Endothelial cell of umbilical vein (primary cell): ENCODE measurements around the gene ZP2. TPM values are rescaled to one million over a fixed set of nuclear protein-coding genes. Genes with fewer than 3 reads are reported as not detected.

ENCODE experiments used
- BruUV-seq: library from RNA; stranded (reverse); fragments of 400-500 nt; replicated peaks from 2 replicates; lab custom pipeline; 2021; lab: Mats Ljungman, UMichigan
- CTCF ChIA-PET: fragments of 300-600, 350-600 bp; sonication (Branson Sonifier 250); formaldehyde crosslinking; loops from one replicate; lab custom pipeline; 2021; ENCODE audit warnings: antibody characterized with exemption, inconsistent platforms; lab: Charles Lee
- POLR2A ChIA-PET: fragments of 300-600, 350-600 bp; sonication (Branson Sonifier 250); formaldehyde crosslinking; loops from one replicate; lab custom pipeline; 2021; ENCODE audit warnings: antibody characterized with exemption, inconsistent platforms; lab: Charles Lee
- DNase-seq: peaks from one replicate; pipeline ENCODE4 v3.0.0-alpha.2; 2011; ENCODE audit warnings: low read depth, low spot score
- FAIRE-seq: peaks from 2 replicates; lab custom pipeline; 2011; peaks lifted over from hg19 to GRCh38; lab: Jason Lieb, UNC
- H2AFZ ChIP-seq: 2 replicates; pipeline ENCODE4 v1.6.0; 2012; ENCODE audit warnings: low read depth, low read length, control low read depth, inconsistent platforms
- H3K27ac ChIP-seq: 2 replicates; pipeline ENCODE4 v1.5.1; 2011; ENCODE audit warnings: low read depth, mild to moderate bottlenecking, control low read depth, low read length, moderate library complexity; ENCODE audit not compliant: insufficient read depth
- H3K27me3 ChIP-seq, 2 experiments: 2 replicates each; pipeline versions ENCODE4 v1.6.0 to v1.6.1; 2011; ENCODE audit warnings: low read length in 2 of 2, mixed read lengths in 1 of 2; ENCODE audit not compliant: control insufficient read depth in 2 of 2, insufficient read depth in 2 of 2
- H3K36me3 ChIP-seq, 2 experiments: 2 replicates in 1 of 2; 3 replicates in 1 of 2; pipeline ENCODE4 v1.5.1; 2011; ENCODE audit warnings: low read length in 2 of 2, mild to moderate bottlenecking in 1 of 2, moderate library complexity in 1 of 2; ENCODE audit not compliant: control insufficient read depth in 2 of 2, insufficient read depth in 2 of 2; ENCODE audit errors: extremely low read depth in 1 of 2
- H3K4me1 ChIP-seq: 3 replicates; pipeline ENCODE4 v1.5.1; 2011; ENCODE audit warnings: mild to moderate bottlenecking, low read length; ENCODE audit not compliant: control insufficient read depth, insufficient read depth; ENCODE audit errors: extremely low read depth
- H3K4me2 ChIP-seq: 2 replicates; pipeline ENCODE4 v1.6.1; 2011; ENCODE audit warnings: low read length, control low read depth, mixed read lengths; ENCODE audit not compliant: insufficient read depth
- H3K4me3 ChIP-seq, 3 experiments: fragments of 200-600 bp in 1 of 3; sonication (generic), shearing (Covaris generic) in 1 of 3; replicated peaks in 1 of 3; 2 replicates each; pipeline ENCODE4 v1.5.1; 2011 to 2016; ENCODE audit warnings: control low read depth in 3 of 3, low read length in 3 of 3, mild to moderate bottlenecking in 2 of 3, inconsistent platforms in 1 of 3, low read depth in 1 of 3, moderate library complexity in 1 of 3; ENCODE audit not compliant: insufficient read depth in 1 of 3
- H3K79me2 ChIP-seq: 2 replicates; pipeline ENCODE4 v1.6.0; 2012; ENCODE audit warnings: low read length, inconsistent platforms; ENCODE audit not compliant: control insufficient read depth, insufficient read depth
- H3K9ac ChIP-seq: replicated peaks from 2 replicates; pipeline ENCODE3; 2011; ENCODE audit warnings: low read length, control low read depth; ENCODE audit not compliant: insufficient read depth; ENCODE audit errors: extremely low read depth
- H3K9me1 ChIP-seq: replicated peaks from 3 replicates; pipeline ENCODE4 v1.6.0; 2011; ENCODE audit warnings: mild to moderate bottlenecking, low read length; ENCODE audit not compliant: control insufficient read depth, insufficient read depth; ENCODE audit errors: extremely low read depth
- H3K9me3 ChIP-seq: replicated peaks from 2 replicates; pipeline ENCODE4 v1.5.1; 2012; ENCODE audit warnings: low read length, inconsistent platforms; ENCODE audit not compliant: control insufficient read depth, insufficient read depth
- H4K20me1 ChIP-seq: replicated peaks from 2 replicates; pipeline ENCODE3; 2011; ENCODE audit warnings: mild to moderate bottlenecking, low read length; ENCODE audit not compliant: control insufficient read depth, insufficient read depth; ENCODE audit errors: extremely low read depth
- CTCF ChIP-seq, 2 donors: IDR thresholded peaks; 1 replicate in 1 of 2; 2 replicates in 1 of 2; pipeline ENCODE4 v1.5.1; 2011; ENCODE audit warnings: low read length in 2 of 2, mild to moderate bottlenecking in 2 of 2, moderate library complexity in 2 of 2, control low read depth in 1 of 2, inconsistent platforms in 1 of 2, low read depth in 1 of 2; ENCODE audit not compliant: insufficient read depth in 1 of 2; ENCODE audit errors: extremely low read depth in 1 of 2
- EZH2 ChIP-seq: IDR thresholded peaks from 2 replicates; pipeline ENCODE4 v1.6.1; 2012; ENCODE audit warnings: borderline replicate concordance, low read depth, mild to moderate bottlenecking, moderate library complexity, low read length, inconsistent platforms; ENCODE audit not compliant: severe bottlenecking
- FOS ChIP-seq: IDR thresholded peaks from 2 replicates; pipeline ENCODE4 v1.6.1; 2011; ENCODE audit warnings: mild to moderate bottlenecking, low read length, moderate library complexity, borderline replicate concordance; ENCODE audit not compliant: insufficient read depth
- GATA2 ChIP-seq: IDR thresholded peaks from 2 replicates; pipeline ENCODE4 v1.7.0; 2011; ENCODE audit warnings: low read depth, mild to moderate bottlenecking, moderate library complexity, mixed read lengths, low read length; ENCODE audit not compliant: insufficient read length, insufficient read depth
- JUN ChIP-seq: IDR thresholded peaks from 2 replicates; pipeline ENCODE4 v1.6.1; 2011; ENCODE audit warnings: borderline replicate concordance, low read depth; ENCODE audit not compliant: insufficient read length, insufficient read depth
- MYC ChIP-seq: IDR thresholded peaks from one replicate; pipeline ENCODE4 v1.6.1; 2011; ENCODE audit warnings: mild to moderate bottlenecking, low read depth, low read length
- POLR2A ChIP-seq: IDR thresholded peaks from 2 replicates; pipeline ENCODE4 v1.6.1; 2012; ENCODE audit warnings: low read depth, mild to moderate bottlenecking, control low read depth, low read length
- POLR2AphosphoS5 ChIP-seq: IDR thresholded peaks from 2 replicates; pipeline ENCODE4 v1.6.1; 2012; ENCODE audit warnings: low read depth, mild to moderate bottlenecking, control low read depth, low read length, moderate library complexity; ENCODE audit not compliant: insufficient read depth
- dilution Hi-C: fragments of 300-500 bp; cut with MboI; formaldehyde crosslinking; loops from one replicate; pipeline ENCODE4 v1.15.0; 2019; ENCODE audit warnings: low sequenced_read_pairs; ENCODE audit not compliant: extremely low pct_ligation_motif_present
- intact Hi-C: fragments of 100-400 bp; cut with micrococcal nuclease; formaldehyde crosslinking; loops from one replicate; pipeline ENCODE4 v1.10.0; 2022
- polyA plus RNA-seq, 4 experiments: library from polyadenylated mRNA; depleted of rRNA in 3 of 4; stranded (reverse) in 3 of 4; unstranded in 1 of 4; fragments of >200 nt; gene quantifications; 2 replicates each; pipeline versions ENCODE4 v1.2.1 to v1.2.3, GENCODE V29; 2011 to 2012; ENCODE audit warnings: missing spikeins in 1 of 4
- total RNA-seq: library from RNA; stranded (reverse); gene quantifications from 2 replicates; pipeline ENCODE4 v1.2.3, GENCODE V29; 2021
- TF ChIP-seq, protein P1 (sequence below): IDR thresholded peaks from 2 replicates; pipeline ENCODE4 v1.6.1; 2011; ENCODE audit not compliant: insufficient read depth, insufficient read length

ZP2 gene
- total and polyA plus RNA-seq, 2 donors (not counting 3 experiments of a cell fraction or from before 2014, with no cell fraction given): not detected

DNA sequence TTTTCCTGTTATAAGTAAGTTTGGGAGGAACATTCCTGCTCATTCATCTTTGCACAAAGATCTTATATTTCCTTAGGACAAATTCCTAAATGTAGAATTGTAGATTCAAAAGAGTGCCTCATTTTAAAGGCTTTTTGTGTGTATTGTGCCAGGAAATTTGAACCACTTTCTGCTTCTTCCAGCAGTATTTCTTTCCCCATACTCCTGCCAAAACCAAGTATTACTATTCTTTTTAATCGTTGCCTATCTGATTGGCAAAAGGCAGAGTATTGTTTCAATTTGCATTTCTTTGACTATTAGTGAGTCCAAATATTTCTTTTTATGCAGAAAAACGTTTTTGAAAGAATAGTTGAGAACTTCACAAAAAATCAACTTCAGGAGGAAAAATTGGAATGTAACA lies 31.4 kb upstream of the ZP2 start:
- Histone ChIP-seq H2AFZ (no peak overlapping the region), H3K4me3 (no peak overlapping the region), H3K9me1 (no peaks in the 10 kb centered on the region), H3K27ac (no peak overlapping the region), H3K36me3 (no peaks in the 10 kb centered on the region), H3K4me1 (no peaks in the 10 kb centered on the region), H3K9ac (no peak overlapping the region), H3K79me2 (no peaks in the 10 kb centered on the region), H3K4me2 (no peak overlapping the region), H4K20me1 (no peaks in the 10 kb centered on the region), H3K27me3 (peaks cover 5 to 8% of the 10 kb centered on the region in 2 experiments), H3K9me3 (no peaks in the 10 kb centered on the region)
- no TSS peak for BruUV-seq
- DNase-seq: no peak
- CTCF ChIA-PET: interaction anchor here (1.4 kb wide), 1 partner anchor 58 kb away, joined by 4 read pairs; no protein-coding TSS in a partner anchor
- intact Hi-C loops (no loop called here), dilution Hi-C loops (no loop called here)
- FAIRE-seq: no peak
- POLR2A ChIA-PET: no interaction called here
- TF ChIP-seq FOS (no peak), JUN (no peak), GATA2 (no peak), POLR2AphosphoS5 (no peak), POLR2A (no peak), CTCF (IDR thresholded peaks at IDR 0.05; ENCODE audit: extremely low read depth in 1 of 2, insufficient read depth in 1 of 2, low read depth in 1 of 2, low read length in 2 of 2) (no peak), MYC (no peak), EZH2 (no peak)
- TF ChIP-seq, protein P1, sequence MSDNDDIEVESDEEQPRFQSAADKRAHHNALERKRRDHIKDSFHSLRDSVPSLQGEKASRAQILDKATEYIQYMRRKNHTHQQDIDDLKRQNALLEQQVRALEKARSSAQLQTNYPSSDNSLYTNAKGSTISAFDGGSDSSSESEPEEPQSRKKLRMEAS: no peak
